IMR-90 (cell line): ENCODE results near the gene HSPG2. TPM values are rescaled to one million over a fixed set of nuclear protein-coding genes. Genes with fewer than 3 reads are reported as not detected.

Experiments
- ATAC-seq: fragments of 200-7000 bp; cut with Tn5 transposase; 2 replicates; pipeline ENCODE4 v1.9.1; 2020; ENCODE audit warnings: low read depth, mild to moderate bottlenecking, moderate library complexity
- BruUV-seq: library from RNA; stranded (reverse); fragments of 400-500 nt; replicated peaks from 2 replicates; lab custom pipeline; 2021; lab: Mats Ljungman, UMichigan
- CTCF ChIA-PET: fragments of 300-600 bp; formaldehyde crosslinking; extraction: SDS; loops from one replicate; lab custom pipeline; 2021; ENCODE audit warnings: antibody characterized with exemption; lab: Yijun Ruan, JAX
- POLR2A ChIA-PET: fragments of 300-600 bp; sonication (Branson Sonifier 250); formaldehyde crosslinking; loops from one replicate; lab custom pipeline; 2022; ENCODE audit warnings: antibody characterized with exemption; ENCODE audit not compliant: unreplicated experiment; lab: Charles Lee
- DNase-seq: peaks from one replicate; pipeline ENCODE4 v3.0.0; 2013
- H2AFZ ChIP-seq: replicated peaks from 2 replicates; pipeline ENCODE3; 2013; ENCODE audit warnings: low read length, mild to moderate bottlenecking; ENCODE audit not compliant: poor library complexity
- H2AK5ac ChIP-seq: 2 replicates; pipeline ENCODE4 v1.6.1; 2013; ENCODE audit warnings: low read depth, low read length, inconsistent platforms
- H2AK9ac ChIP-seq: replicated peaks from 2 replicates; pipeline ENCODE3; 2013; ENCODE audit warnings: mild to moderate bottlenecking, low read depth, low read length, moderate library complexity; ENCODE audit not compliant: poor library complexity
- H2BK120ac ChIP-seq: 2 replicates; pipeline ENCODE4 v1.6.1; 2013; ENCODE audit warnings: low read depth, low read length, inconsistent platforms
- H2BK15ac ChIP-seq: 3 replicates; pipeline ENCODE4 v1.6.1; 2013; ENCODE audit warnings: low read depth, low read length, inconsistent platforms
- H2BK20ac ChIP-seq: 2 replicates; pipeline ENCODE4 v1.6.1; 2013; ENCODE audit warnings: low read depth, mild to moderate bottlenecking, inconsistent platforms, low read length, moderate library complexity
- H2BK5ac ChIP-seq: 2 replicates; pipeline ENCODE4 v1.6.1; 2013; ENCODE audit warnings: mild to moderate bottlenecking, low read depth, low read length, inconsistent platforms; ENCODE audit not compliant: poor library complexity, severe bottlenecking
- H3K14ac ChIP-seq: replicated peaks from 2 replicates; pipeline ENCODE4 v1.6.1; 2013; ENCODE audit warnings: low read depth, low read length, inconsistent platforms
- H3K18ac ChIP-seq: 2 replicates; pipeline ENCODE4 v1.6.1; 2013; ENCODE audit warnings: low read depth, low read length, control low read depth
- H3K23ac ChIP-seq: 2 replicates; pipeline ENCODE4 v1.6.1; 2013; ENCODE audit warnings: low read depth, low read length, inconsistent platforms
- H3K27ac ChIP-seq: 2 replicates; pipeline ENCODE4 v1.5.1; 2013; ENCODE audit warnings: mild to moderate bottlenecking, control low read depth, low read length; ENCODE audit not compliant: insufficient read depth
- H3K27me3 ChIP-seq: 2 replicates; pipeline ENCODE4 v1.6.1; 2013; ENCODE audit warnings: low read length; ENCODE audit not compliant: control insufficient read depth, insufficient read depth
- H3K36me3 ChIP-seq: 2 replicates; pipeline ENCODE4 v1.6.1; 2013; ENCODE audit warnings: low read length, mixed read lengths; ENCODE audit not compliant: control insufficient read depth, insufficient read depth
- H3K4ac ChIP-seq: 2 replicates; pipeline ENCODE4 v1.6.1; 2013; ENCODE audit warnings: low read depth, low read length, inconsistent platforms
- H3K4me1 ChIP-seq: 2 replicates; pipeline ENCODE4 v1.6.1; 2013; ENCODE audit warnings: low read length, mixed read lengths; ENCODE audit not compliant: control insufficient read depth, insufficient read depth
- H3K4me2 ChIP-seq: 2 replicates; pipeline ENCODE4 v1.6.1; 2013; ENCODE audit warnings: low read depth, mild to moderate bottlenecking, control low read depth, low read length, moderate library complexity
- H3K4me3 ChIP-seq: 2 replicates; pipeline ENCODE4 v1.5.1; 2013; ENCODE audit warnings: low read depth, mild to moderate bottlenecking, control low read depth, low read length, moderate library complexity; ENCODE audit not compliant: insufficient read depth
- H3K56ac ChIP-seq: 2 replicates; pipeline ENCODE4 v1.6.1; 2013; ENCODE audit warnings: low read length, inconsistent platforms; ENCODE audit not compliant: insufficient read depth; ENCODE audit errors: extremely low read depth
- H3K79me1 ChIP-seq, 2 experiments: 2 replicates each; pipeline ENCODE4 v1.6.1; 2013; ENCODE audit warnings: low read length in 2 of 2, inconsistent platforms in 1 of 2, low read depth in 1 of 2
- H3K9ac ChIP-seq: 2 replicates; pipeline ENCODE4 v1.6.1; 2013; ENCODE audit warnings: low read depth, low read length, control low read depth
- H3K9me1 ChIP-seq: 2 replicates; pipeline ENCODE4 v1.6.1; 2013; ENCODE audit warnings: low read length, inconsistent platforms; ENCODE audit not compliant: insufficient read depth
- H3K9me3 ChIP-seq: 2 replicates; pipeline ENCODE4 v1.6.1; 2013; ENCODE audit warnings: low read length; ENCODE audit not compliant: control insufficient read depth, insufficient read depth
- H4K20me1 ChIP-seq: 2 replicates; pipeline ENCODE4 v1.6.1; 2013; ENCODE audit warnings: low read length, inconsistent platforms; ENCODE audit not compliant: insufficient read depth
- H4K5ac ChIP-seq: 2 replicates; pipeline ENCODE4 v1.6.1; 2013; ENCODE audit warnings: mild to moderate bottlenecking, low read depth, low read length, control low read depth
- H4K8ac ChIP-seq, 2 experiments: 2 replicates each; pipeline ENCODE4 v1.6.1; 2013; ENCODE audit warnings: low read depth in 2 of 2, low read length in 2 of 2, control low read depth in 1 of 2, inconsistent platforms in 1 of 2
- H4K91ac ChIP-seq: 2 replicates; pipeline ENCODE4 v1.6.1; 2013; ENCODE audit warnings: low read depth, low read length, inconsistent platforms; ENCODE audit not compliant: insufficient read depth
- BHLHE40 ChIP-seq: fragments of 150-350 bp; IDR thresholded peaks from 2 replicates; pipeline ENCODE4 v1.6.1; 2016; ENCODE audit warnings: mild to moderate bottlenecking, low read depth, low read length
- CEBPB ChIP-seq: IDR thresholded peaks from 2 replicates; pipeline ENCODE4 v1.6.1; 2012; ENCODE audit warnings: low read depth, low read length, improper control_type of control experiment
- CTCF ChIP-seq: conservative IDR thresholded peaks from 2 replicates; pipeline ENCODE4 v1.5.1; 2012; ENCODE audit warnings: mild to moderate bottlenecking, low read depth, low read length, improper control_type of control experiment
- MAFK ChIP-seq: IDR thresholded peaks from 2 replicates; pipeline ENCODE4 v1.6.1; 2012; ENCODE audit warnings: low read depth, low read length, improper control_type of control experiment
- MXI1 ChIP-seq: IDR thresholded peaks from 2 replicates; pipeline ENCODE4 v1.6.1; 2012; ENCODE audit warnings: low read depth, mild to moderate bottlenecking, low read length, moderate library complexity, borderline replicate concordance
- NFE2L2 ChIP-seq: fragments of 150-350 bp; IDR thresholded peaks from 2 replicates; pipeline ENCODE4 v1.6.1; 2016; ENCODE audit warnings: low read depth, mild to moderate bottlenecking, low read length
- POLR2A ChIP-seq: IDR thresholded peaks from 2 replicates; pipeline ENCODE4 v1.6.1; 2012; ENCODE audit warnings: mild to moderate bottlenecking, low read depth, low read length
- RCOR1 ChIP-seq: IDR thresholded peaks from 2 replicates; pipeline ENCODE4 v1.6.1; 2012; ENCODE audit warnings: mild to moderate bottlenecking, low read length, improper control_type of control experiment; ENCODE audit not compliant: insufficient replicate concordance
- RFX5 ChIP-seq: IDR thresholded peaks from 2 replicates; pipeline ENCODE4 v1.8.0; 2012; ENCODE audit warnings: low read depth, mild to moderate bottlenecking, low read length, moderate library complexity
- SMC3 ChIP-seq: fragments of 150-350 bp; IDR thresholded peaks from 2 replicates; pipeline ENCODE4 v1.6.1; 2016; ENCODE audit warnings: low read depth, mild to moderate bottlenecking, antibody characterized with exemption, low read length, moderate library complexity
- USF2 ChIP-seq: fragments of 150-350 bp; IDR thresholded peaks from 2 replicates; pipeline ENCODE4 v1.6.1; 2017; ENCODE audit warnings: mild to moderate bottlenecking, antibody characterized with exemption, low read length, low read depth
- WGBS, 2 experiments: methylation state at CpG; one replicate each; pipeline versions ENCODE4 v1.1.5 to v1.1.7; 2013; ENCODE audit warnings: missing lambda C conversion rate in 2 of 2; ENCODE audit not compliant: insufficient read length in 1 of 2; ENCODE audit errors: extremely low coverage in 2 of 2; 5-methylcytosine and 5-hydroxymethylcytosine counted together
- dilution Hi-C: fragments of 300-500 bp; cut with HindIII; formaldehyde crosslinking; loops from one replicate; pipeline ENCODE4 v1.14.3; 2018; ENCODE audit warnings: low sequenced_read_pairs; ENCODE audit not compliant: unreplicated experiment
- in situ Hi-C: fragments of 300-500 bp; cut with MboI; formaldehyde crosslinking; loops from 3 replicates; pipeline ENCODE4 v1.14.3; 2019; ENCODE audit warnings: low sequenced_read_pairs, inconsistent platforms, mixed read lengths
- intact Hi-C: fragments of 100-400 bp; cut with micrococcal nuclease; formaldehyde crosslinking; loops from 2 replicates; pipeline ENCODE4 v1.10.0; 2022
- polyA plus RNA-seq, 3 experiments: library from polyadenylated mRNA; depleted of rRNA; stranded (reverse); fragments of >200 nt; gene quantifications; 2 replicates each; pipeline ENCODE4 v1.2.3, GENCODE V29; 2012; ENCODE audit warnings: low replicate concordance in 1 of 3
- total RNA-seq: library from RNA; depleted of rRNA; stranded (reverse); fragments of >200 nt; gene quantifications from 2 replicates; pipeline ENCODE4 v1.2.3, GENCODE V29; 2012

HSPG2 gene
- total and polyA plus RNA-seq, 2 of the 4 experiments (the other 2 are of a cell fraction), result 15.8 to 94.0 TPM

- no peak overlapping the region for H3K4me3 ChIP-seq
- dilution Hi-C loops (no loop called here), intact Hi-C loops (no loop called here), in situ Hi-C loops (no loop called here)
- H3K4me2 ChIP-seq, result no peak overlapping the region
- CTCF ChIA-PET, result no interaction called here
- no peak overlapping the region for H2BK20ac ChIP-seq
- H3K23ac ChIP-seq, result no peak overlapping the region
- H3K27ac ChIP-seq, result no peak overlapping the region
- H3K9me3 ChIP-seq, result peaks cover 9% of the 10 kb centered on the region; the same call in 1 of the 2 replicates
- no peak overlapping the region for H2AFZ ChIP-seq
- POLR2A ChIA-PET, result no interaction called here
- H3K9me1 ChIP-seq, result no peaks in the 10 kb centered on the region
- H2AK9ac ChIP-seq, result no peak overlapping the region
- no peaks in the 10 kb centered on the region; the same call in 1 of the 2 replicates for H4K20me1 ChIP-seq
- no peak overlapping the region for H4K91ac ChIP-seq
- H3K36me3 ChIP-seq, result peaks cover 80% of the 10 kb centered on the region
- ATAC-seq (no peak), DNase-seq (no peak)
- peaks cover 0 to 3% of the 10 kb centered on the region in 2 experiments; a peak in 2 of 4 replicates for H3K79me1 ChIP-seq
- H4K8ac ChIP-seq, result no peak overlapping the region
- 100% methylated on average over 3 of the region's 23 CpGs; no CpG with 5 or more reads in 1 of the 2 experiments for WGBS, 2 experiments
- no peak overlapping the region for H3K9ac ChIP-seq
- H2BK15ac ChIP-seq, result no peak overlapping the region
- H2AK5ac ChIP-seq, result no peak overlapping the region
- H3K4me1 ChIP-seq, result no peaks in the 10 kb centered on the region
- no peak overlapping the region for H3K14ac ChIP-seq
- H3K27me3 ChIP-seq, result no peaks in the 10 kb centered on the region
- no peak overlapping the region for H3K4ac ChIP-seq
- TF ChIP-seq NFE2L2, result no peak
- TF ChIP-seq RFX5, result no peak
- TF ChIP-seq MXI1, result no peak
- no peak for TF ChIP-seq POLR2A
- TF ChIP-seq USF2, result no peak
- no peak for TF ChIP-seq BHLHE40
- no peak for TF ChIP-seq CEBPB
- TF ChIP-seq RCOR1, result no peak
- no peak for TF ChIP-seq CTCF
- TF ChIP-seq MAFK, result no peak
- TF ChIP-seq SMC3, result no peak
- H4K5ac ChIP-seq, result no peak overlapping the region
- H2BK5ac ChIP-seq, result no peak overlapping the region
- H3K56ac ChIP-seq, result no peak overlapping the region
- no TSS peak for BruUV-seq
- no peak overlapping the region for H2BK120ac ChIP-seq
- H3K18ac ChIP-seq, result no peak overlapping the region
Observed at GRCh38 chr1:21838359-21839157, 98.6 kb downstream of the HSPG2 start.
